NCI-H1048 (cell line): ENCODE results near the gene MFAP4.

ENCODE experiments used
- DNase-seq: peaks from one replicate; lab custom pipeline; 2025; lab: John Stamatoyannopoulos, UW

Gene MFAP4

DNA sequence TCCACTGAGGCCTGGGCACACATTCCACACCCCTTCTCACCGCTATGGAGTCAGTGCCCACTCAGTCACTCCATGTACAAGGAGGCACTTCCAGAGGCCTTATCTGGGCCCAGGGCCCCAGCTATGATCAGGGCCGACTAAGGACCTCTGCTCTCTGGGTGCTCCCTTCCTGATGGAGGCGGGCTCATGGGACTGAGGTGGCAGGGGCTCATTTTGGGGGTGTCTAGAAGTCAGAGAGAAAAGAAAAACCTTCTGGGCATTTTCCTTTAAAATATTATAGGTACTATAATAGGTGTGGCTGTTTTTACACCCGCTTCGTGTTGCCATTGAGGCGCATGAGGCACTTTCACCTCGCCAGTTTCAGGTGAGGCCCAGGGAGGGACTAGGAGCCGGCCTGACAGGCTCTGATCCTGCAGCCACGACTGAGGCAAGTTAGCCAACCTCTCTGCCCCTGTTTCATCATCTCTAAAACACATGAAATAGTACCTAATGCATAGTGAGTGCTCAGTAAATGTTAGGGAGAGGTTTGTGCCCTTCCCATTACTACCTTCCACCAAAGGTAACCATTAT is 38.8 kb downstream of the MFAP4 start:
- no peak for DNase-seq

DNA sequence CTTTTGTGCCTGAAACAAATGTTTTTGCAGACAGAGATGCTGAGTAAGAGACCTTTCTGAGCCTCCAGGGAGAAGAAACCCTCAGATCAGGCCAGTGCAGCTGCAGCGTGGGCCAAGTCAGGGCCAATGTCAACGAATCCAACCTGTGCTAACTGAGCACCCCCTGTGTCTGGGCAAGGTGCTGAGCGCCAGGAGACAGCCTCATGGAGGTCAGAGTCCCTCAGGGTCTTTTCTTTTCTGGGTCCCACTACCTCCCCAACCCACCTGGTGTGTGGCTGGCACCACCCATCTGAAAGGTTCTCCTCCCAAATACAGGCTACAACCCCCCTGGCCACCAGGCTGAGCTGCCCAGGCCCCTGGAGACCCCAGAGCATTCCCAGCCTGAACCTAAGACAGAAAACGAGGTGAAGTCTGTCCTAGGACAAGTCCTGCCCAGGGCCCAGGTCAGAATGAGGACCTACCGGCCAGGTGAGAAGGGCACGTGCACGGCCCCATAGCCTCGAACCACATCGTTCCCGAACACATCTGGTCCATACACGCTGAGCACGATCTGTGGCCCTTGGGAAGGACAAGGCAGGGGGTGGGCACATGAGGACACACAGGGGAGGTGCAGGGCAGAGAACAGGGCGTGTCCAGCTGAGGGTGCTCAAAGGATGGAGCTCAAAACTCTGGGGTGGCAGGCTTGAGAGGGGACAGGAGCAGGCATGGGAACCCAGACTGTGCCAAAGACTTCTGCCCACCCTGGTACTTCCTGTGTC is 39.5 kb downstream of the MFAP4 start:
- DNase-seq, result no peak

- no peak for DNase-seq
Observed at GRCh38 chr17:19346351-19347255, 40.4 kb downstream of the MFAP4 start.

DNA sequence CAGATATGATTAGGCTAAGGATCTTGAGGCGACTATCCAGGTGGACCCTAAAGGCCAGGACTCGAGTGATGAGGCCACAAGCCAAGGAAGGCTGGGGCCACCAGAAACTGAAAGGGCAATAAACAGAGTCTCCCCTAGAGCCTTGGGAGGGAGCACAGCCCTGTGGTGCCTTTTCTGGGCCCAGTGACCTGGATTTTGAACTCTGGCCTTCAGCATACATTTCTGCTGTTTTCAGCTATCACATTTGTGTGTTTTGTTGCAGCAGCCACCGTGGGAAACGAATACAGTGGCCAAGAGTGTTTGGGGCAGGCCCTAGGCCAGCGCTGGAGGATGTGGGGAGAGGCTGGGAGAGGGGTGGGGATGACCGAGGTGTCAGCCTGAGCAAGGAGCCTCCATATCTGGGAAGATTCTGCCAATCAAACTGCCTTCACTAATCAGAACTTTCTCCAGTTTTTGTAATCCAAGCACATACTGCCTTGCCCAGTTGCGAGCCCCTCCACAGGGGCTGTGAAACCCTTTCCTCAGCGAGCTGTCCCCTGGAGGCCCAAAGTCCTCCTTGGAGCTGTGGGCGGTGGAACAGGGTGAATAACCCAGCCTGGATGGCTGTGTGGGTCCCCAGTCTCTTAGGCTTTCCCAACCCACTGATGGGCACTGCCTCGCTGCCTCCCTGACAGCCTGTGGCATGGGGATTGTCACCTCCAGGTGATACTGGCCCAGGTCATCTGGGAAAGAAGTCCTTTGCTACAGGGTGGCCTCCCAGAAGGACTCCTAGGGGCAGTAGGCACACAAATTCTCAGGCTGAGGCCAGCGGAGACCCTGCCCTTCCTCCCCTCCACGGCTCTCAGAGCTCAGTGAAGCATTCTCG is 41.3 kb downstream of the MFAP4 start:
- no peak for DNase-seq

DNA sequence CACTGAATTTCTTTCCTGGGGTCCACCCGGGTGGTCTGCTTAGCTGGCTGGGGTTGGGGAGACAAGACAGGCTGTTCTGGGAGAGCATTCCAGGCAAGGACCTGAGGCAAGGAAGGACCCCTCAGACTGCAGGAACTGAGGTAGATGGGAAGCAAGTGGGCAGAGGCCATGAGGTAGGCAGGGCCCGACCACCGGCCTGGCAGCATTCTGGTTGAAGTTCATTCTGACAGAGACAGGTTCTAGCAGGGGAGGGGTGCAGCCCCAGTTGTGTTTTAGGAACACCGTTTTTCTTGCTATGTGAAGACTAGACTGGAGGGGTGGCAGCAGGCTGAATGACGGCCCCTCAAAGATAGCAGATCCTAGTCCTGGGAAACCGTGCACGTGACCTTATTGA is 41.9 kb downstream of the MFAP4 start:
- DNase-seq, result no peak

DNA sequence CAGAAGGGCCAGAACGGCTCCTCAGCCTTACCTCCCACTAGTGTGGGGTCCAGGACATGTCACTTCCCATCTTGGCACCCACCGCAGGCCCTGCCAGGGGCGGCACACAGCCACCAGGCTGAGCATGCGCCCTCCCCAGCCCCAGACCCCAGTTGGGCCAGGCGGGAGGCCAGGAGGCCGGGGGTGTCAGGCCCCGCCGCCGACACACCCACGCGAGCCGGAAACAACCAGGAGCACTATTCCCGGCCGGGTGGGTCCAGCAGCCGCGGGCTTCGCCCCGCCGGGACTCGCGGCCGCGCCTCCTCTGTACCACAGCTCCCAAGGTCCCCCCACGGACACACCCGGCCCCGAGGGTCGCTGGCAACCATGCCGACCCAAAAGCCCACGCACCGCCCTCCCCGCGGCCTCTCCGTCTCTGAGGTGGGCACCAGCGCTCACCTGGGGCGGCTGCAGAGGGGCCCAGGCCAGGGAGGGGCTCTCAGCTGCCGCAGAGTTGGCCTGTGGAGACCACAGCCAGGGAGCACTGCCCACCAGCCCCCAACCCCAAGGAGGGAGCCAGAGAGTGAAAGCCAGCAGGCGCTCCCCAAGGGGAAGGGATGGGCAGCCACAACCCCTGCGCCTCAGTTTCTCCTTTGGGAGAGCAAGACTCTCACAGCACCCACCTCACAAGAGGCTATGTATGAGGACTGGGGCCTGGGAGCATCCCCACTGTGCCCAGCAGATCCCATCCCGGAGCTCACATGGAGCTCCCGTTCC is 42.5 kb downstream of the MFAP4 start:
- no peak for DNase-seq

DNA sequence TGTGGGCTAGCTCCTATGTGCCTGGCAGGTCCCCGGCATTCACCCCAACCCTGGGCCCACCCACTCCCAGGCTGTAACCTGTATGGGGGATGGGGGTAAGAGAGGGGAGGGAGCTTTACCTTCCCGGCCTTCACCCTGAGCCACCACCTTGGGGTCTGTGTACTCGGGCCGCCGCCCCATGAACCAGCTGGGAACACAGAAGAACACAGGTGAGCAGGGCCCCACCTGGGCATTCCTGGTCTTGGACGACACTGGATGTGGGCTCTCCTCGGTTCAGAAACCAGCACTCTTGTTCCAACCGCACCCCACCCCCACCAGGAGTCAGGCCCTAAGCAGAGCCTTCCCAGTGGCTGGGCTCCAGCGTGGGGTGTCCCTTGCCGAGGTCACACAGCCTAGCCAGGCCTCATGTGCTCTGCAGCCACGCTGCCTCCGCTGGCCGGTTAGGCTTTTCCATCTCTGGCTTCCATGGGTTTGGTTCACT is 43.3 kb downstream of the MFAP4 start:
- no peak for DNase-seq

DNA sequence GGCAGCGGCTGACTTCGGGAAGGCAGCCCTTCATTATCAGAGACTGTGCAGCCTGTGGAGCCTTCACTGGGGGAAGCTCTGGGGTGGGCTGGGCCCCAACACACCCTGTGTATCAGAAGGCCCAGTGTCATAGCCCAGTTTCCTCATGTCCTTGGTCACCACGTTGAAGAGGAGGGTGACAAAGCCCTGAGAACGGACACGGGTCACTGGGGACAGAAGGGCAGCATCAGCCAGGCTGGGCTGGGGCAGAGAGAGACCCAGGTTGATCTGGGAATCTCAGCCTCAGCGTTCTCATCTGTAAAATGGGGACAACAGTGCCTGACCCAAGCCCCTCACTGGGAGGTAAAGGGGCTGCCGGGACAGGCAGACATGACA is 43.7 kb downstream of the MFAP4 start:
- no peak for DNase-seq

DNA sequence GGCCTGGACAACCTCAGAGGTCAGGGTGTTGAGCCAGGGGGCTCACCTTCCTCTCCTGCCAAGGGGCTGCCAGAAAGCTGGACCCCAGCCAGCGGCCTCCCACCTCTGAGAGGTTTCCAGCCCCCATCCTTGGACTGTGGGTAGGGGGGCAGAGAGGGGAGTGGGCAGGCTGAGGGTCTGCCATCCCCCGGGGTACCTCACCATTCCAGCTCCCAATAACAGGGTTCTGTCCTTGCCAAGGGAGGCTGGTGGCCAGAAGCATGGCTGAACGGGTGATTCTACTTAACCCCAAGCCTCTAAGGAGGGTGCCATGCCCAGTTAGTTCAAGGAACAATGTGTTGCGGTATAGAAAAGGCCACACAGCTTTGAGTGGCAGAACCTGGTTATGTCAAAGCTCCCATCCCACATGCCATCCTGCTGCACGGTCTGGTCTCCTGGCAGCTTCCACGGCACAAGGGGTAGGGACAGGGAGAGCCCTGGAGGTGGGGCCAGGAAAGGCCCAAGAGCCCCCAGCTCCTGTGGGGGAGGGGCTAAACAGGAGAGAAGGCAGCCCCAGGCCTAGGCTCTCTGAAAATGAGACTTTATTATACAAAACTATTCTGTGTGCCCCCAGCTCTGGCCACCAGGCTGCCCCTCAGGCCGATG is 44.3 kb downstream of the MFAP4 start:
- no peak for DNase-seq

DNA sequence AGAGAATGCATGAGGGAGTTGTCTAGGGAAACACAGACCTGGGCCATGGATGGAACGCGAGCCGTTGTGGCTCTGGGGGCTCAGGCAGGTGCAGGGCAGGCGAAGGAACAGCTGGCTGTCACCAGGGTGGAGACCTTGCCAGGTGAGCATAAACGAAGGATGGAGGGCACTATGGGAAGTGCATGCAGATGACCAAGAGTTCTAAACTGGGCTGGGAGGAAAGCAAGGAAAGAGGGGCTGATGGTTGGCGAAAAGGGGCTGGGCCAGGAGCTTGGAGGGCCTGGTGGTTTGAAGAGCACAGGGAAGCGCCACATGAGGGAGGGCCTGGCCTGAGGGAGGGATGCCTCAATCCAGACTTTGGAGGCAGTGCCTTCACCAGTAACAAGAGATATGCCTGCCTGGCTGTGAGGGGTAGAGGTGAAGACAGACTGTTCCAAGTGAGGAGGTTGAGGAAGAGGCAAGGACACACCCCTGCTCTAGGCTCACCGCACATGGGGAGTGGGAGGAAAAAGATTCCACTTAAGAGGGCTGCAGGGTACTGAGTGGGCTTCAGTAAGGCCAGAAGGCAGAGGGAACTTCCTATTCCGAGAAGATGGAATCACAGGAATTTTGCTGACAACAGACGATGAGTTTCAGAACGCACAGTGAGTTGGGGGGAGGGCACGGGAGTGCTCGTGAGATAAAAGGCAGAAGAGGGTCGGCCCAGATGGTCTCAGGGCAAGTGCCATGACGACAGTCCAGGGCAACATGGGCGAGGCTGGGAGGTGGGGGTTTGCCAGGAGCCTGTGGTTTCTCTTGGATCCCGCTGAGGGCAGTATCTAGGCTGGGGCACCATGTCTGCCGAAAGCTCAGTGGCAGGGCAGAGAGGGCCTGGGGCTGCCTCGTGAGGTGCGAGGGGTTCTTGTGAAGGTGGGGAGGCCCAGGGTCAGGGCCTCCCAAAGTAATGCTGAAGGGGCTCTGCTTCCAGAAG is 45.1 kb downstream of the MFAP4 start:
- DNase-seq, result no peak

- no peak for DNase-seq
Observed at GRCh38 chr17:19341211-19341631, 45.8 kb downstream of the MFAP4 start.

GRCh38 chr17:19339341-19339815 is 47.6 kb downstream of the MFAP4 start:
- no peak for DNase-seq

DNA sequence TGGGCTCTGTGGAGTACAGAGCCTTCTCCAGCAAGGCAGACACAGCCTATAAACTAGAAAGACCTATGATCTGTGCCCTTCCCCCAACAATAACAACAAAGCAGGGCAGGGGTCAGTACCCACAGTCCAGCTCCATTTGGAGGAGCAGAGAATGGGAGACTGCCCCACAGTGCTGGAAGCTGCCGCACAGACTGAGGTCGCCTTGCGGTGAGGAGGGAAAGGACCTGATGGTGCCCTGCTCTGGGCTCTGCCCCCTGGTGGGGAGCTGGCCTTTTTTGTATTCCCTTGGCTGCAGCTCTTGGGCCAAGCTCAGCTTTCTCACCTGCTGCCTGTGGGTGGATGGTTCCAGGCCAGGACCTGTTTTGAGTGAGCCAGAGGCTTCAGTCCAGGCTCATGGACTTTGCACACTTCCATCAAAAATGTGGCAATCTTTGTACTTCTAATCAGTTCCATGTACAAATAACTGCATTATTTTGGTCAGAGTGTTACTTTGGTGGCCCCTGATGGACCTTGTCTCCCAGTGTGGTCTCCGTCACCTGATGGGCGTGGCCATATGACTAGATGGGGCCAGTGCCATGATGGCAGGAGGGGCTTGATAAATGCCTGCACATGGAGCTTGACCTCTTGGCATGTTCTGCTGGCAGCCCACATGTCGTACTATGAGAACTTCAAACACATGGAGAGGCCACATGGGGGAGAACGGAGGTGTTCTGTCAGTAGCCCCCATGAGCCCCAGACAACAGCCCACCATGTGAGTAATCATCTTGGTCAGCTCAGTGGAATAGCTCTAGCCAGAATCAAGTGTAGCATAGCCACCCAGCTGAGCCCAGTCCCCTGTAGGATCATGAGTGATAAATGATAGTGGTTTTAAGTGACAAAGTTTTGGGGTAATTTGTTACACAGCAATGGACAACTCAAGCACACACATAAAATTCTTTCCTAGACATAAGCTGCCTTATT is 48.7 kb downstream of the MFAP4 start:
- no peak for DNase-seq

DNA sequence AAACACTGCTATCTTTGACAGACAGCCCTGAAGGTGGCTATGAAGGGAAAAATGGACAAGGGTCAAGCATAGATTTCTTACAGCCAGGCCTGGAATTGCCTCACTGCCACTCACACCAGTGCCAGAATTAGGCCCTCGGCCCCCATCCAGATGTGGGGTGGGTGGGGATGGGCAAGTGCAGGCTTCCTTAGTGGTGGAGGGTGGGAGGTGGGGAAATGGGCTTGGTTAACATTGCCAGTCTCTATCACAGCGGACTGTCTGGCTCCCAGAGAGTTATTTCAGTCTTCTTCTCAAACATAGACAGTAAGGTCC is 49.3 kb downstream of the MFAP4 start:
- no peak for DNase-seq

DNA sequence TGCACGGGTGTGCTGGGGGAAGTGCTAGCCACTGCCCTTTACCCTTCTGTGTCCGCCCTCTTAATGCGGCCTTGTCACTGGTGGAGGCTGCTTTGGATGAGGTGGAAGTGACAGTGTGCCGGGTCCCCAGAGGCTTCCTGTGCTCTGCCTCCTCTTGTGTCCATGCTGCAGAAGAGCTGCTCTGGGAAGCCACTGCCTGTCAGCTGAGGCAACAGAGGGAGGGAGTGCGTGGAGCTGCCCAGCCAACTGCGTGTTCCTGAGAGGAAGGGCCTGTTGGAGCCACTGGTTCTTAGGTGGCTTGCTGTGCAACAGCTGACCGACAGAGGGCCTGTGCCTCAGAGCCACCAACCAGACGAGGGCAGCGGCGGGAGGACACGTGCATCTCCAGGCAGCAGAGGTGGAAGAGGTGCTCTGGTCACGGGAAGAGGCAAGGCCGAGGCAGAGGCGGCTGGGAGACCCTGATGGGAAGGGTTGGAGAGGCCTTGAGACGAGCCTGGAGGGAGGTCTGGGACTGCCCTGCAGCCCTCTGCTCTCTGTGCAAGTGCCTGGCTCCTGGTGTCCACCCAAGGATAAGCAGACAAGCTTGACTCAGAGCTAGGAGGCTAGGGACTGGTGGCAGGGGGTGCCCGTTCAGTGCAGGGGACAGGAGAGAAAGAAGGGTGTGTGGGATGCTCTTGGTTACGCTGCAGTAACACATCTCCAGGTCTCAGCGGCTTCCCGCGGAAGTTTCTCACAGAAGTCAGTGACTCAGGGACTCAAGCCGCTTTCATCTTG is 49.9 kb downstream of the MFAP4 start:
- DNase-seq, result no peak

DNA sequence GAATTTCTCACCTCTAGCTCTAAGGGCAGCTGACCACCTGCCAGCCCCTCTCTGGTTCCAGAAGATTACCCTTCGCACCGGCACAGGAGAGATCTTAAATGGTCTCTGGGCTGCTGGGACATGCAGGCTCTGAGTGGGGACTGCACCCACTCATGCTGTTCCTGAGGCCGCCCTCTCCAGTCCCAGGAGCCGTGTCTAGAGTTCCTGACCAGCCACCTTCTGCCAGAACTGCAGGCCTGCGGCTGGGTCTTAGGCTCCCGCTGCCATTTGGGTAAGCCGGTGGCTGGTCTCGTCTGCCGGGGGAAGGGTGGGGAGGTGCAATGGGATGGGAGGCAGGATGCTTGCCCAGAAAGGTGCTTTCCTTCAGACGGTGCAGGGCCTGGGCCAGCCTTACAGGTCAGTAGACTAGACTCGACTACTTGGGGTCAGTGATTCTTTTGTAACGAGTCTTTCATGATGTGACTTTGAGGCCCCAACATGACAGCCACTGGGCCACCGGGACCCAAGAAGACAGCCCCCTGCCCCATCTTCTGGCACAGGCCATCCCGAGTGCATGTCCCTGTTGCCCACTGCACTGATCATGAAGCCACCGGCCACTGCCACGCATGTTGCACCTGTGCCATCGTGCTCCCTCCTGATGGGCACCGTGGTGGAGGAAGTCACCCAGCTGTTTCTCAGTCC is 50.9 kb downstream of the MFAP4 start:
- DNase-seq, result no peak

DNA sequence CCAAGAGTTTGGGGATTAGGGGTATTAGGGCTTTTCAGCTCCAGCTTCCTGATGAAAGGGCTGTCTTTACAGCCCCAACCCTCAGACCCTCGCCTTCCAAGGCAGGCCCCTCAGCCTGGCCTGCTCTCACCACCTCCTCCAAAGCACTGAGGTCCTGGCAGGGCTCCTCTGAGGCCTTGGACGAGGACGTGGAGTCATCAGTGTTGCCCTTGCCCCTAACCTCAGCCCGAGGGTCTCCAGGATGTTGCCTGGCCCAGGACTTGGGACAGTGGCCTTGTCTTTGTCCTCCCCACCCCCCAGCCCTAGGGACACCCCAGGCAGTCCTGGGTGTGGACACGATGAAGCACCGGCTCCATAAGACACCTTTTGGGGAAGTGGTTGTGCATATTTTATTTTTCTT is 52.7 kb downstream of the MFAP4 start:
- no peak for DNase-seq
